K562 treated with DMSO at 1 percent for 4 hours (cell line): ENCODE results near the gene AP1S3. TPM values are rescaled to one million over a fixed set of nuclear protein-coding genes. Genes with fewer than 3 reads are reported as not detected.

Experiments
- total RNA-seq: library from RNA; unstranded; fragments of 300-600 nt; gene quantifications from 2 replicates; pipeline ENCODE4 v1.2.3, GENCODE V29; 2022; ENCODE audit not compliant: insufficient read depth

The AP1S3 gene
- total RNA-seq = 1.8 TPM in 1 of 2 replicates, not detected in the other

GRCh38 chr2:223837287-223838061, at the start of gene AP1S3:
TSS of gene AP1S3 (minus strand) at chr2:223837582. CDS start at chr2:223837450, 132 bp downstream.

Other genes with a start within 250 kb of the AP1S3 start
- 0.62 TPM in 1 of 2 replicates, not detected in the other for gene SCG2, start 235.2 kb downstream of the AP1S3 start, total RNA-seq
- 16.0 and 20.6 TPM in 2 replicates for gene WDFY1, start 107.8 kb upstream of the AP1S3 start, total RNA-seq
- gene MRPL44, start 119.9 kb upstream of the AP1S3 start, total RNA-seq = 14.3 and 15.0 TPM in 2 replicates
- 0.80 and 1.3 TPM in 2 replicates for gene SERPINE2, start 201.7 kb upstream of the AP1S3 start, total RNA-seq